ENCODE measurements around the gene KIFAP3.

KIFAP3 gene

GRCh38 chr1:169884634-169885033, 189.9 kb downstream of the KIFAP3 start:
- H3K27ac ChIP-seq, result no peak overlapping the region
- TF ChIP-seq ZFX (IDR thresholded peaks at IDR 0.05; ENCODE audit: borderline replicate concordance) (no peak), CTCF (IDR thresholded peaks at IDR 0.05) (no peak)

DNA sequence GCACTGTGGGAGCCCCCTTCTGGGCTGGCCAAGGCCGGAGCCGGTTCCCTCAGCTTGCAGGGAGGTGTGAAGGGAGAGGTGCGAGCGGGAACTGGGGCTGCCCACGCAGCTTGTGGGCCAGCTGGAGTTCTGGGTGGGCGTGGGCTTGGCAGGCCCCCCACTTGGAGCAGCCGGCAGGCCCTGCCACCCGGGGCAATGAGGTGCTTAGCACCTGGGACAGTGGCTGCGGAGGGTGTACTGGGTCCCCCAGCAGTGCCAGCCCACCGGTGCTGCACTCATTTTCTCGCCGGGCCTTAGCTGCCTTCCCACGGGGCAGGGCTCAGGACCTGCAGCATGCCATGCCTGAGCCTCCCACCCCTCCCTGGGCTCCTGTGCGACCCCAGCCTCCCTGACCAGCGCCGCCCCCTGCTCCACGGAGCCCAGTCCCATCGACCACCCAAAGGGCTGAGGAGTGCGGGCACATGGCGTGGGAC, 192.4 kb downstream of the KIFAP3 start:
- no peak for TF ChIP-seq CTCF (IDR thresholded peaks at IDR 0.05)
- TF ChIP-seq ZFX (IDR thresholded peaks at IDR 0.05; ENCODE audit: borderline replicate concordance), result no peak
- no peak overlapping the region for H3K27ac ChIP-seq

- no peak overlapping the region for H3K27ac ChIP-seq
Observed at GRCh38 chr1:169879034-169879840, 195.3 kb downstream of the KIFAP3 start.

GRCh38 chr1:169878498-169878897, 196.0 kb downstream of the KIFAP3 start:
- no peak overlapping the region for H3K27ac ChIP-seq
- TF ChIP-seq ZFX (IDR thresholded peaks at IDR 0.05; ENCODE audit: borderline replicate concordance), result no peak
- no peak for TF ChIP-seq CTCF (IDR thresholded peaks at IDR 0.05)

More at GRCh38 chr1:169879034-169879840, 195.3 kb downstream of the KIFAP3 start:
- TF ChIP-seq CTCF (IDR thresholded peaks at IDR 0.05), result no peak
- TF ChIP-seq ZFX (IDR thresholded peaks at IDR 0.05; ENCODE audit: borderline replicate concordance), result no peak

DNA sequence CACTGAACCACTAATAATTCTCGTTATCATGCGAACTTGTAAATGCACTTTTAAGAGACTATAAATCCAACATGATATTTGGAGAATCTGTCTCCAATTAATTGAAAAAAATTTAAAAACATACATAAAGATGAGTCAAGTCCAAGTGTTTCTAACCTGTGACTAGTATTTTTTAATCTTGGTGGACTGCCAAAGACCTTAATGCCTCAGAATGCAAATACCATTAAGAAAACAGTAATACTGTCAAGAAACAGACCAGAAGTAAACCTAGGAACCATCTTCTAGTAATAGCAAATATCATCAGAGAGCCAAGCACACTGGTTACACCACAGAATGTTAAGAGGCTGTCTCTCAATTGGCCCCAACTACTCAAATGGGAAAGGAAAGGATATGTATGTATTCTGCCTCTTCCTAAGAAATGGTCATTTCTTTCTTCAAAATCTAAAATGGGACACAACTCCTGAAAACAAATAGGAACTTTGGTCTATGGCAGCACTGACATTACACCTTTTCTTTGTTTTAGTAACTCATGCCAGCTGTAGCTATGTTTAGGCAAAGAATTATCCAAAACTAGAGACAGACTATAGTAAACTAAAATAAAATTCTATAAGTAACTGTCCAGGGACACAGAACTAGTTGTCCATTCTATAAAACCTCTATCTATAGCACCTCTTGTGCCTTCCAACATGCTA, 196.5 kb downstream of the KIFAP3 start:
- no peak for TF ChIP-seq CTCF (IDR thresholded peaks at IDR 0.05)
- TF ChIP-seq ZFX (IDR thresholded peaks at IDR 0.05; ENCODE audit: borderline replicate concordance), result no peak
- H3K27ac ChIP-seq, result no peak overlapping the region

GRCh38 chr1:169874229-169874628, 200.3 kb downstream of the KIFAP3 start:
- no peak for TF ChIP-seq ZFX (IDR thresholded peaks at IDR 0.05; ENCODE audit: borderline replicate concordance)
- peak overlapping the region; percentile 13; the same call in 1 of the 2 replicates for H3K27ac ChIP-seq

- H3K27ac ChIP-seq, result peak overlapping the region; percentile 13; the same call in 1 of the 2 replicates
- TF ChIP-seq CTCF (IDR thresholded peaks at IDR 0.05), result no peak
- no peak for TF ChIP-seq ZFX (IDR thresholded peaks at IDR 0.05; ENCODE audit: borderline replicate concordance)
Observed at GRCh38 chr1:169873582-169874199, 200.8 kb downstream of the KIFAP3 start.
